B cell (primary cell): ENCODE results near the gene ITGB3. TPM values are rescaled to one million over a fixed set of nuclear protein-coding genes. Genes with fewer than 3 reads are reported as not detected.

Source experiments
- ATAC-seq: fragments of 200-7000 bp; cut with Tn5 transposase; one replicate; pipeline ENCODE4 v1.10.0; 2021; ENCODE audit warnings: low read depth, mild to moderate bottlenecking, moderate number of reproducible peaks, moderate library complexity
- CTCF ChIA-PET: fragments of 350-600 bp; sonication (Branson Sonifier 250); formaldehyde crosslinking; loops from one replicate; lab custom pipeline; 2021; ENCODE audit warnings: antibody characterized with exemption, inconsistent platforms; lab: Charles Lee
- POLR2A ChIA-PET: fragments of 350-600 bp; sonication (Branson Sonifier 250); formaldehyde crosslinking; loops from one replicate; lab custom pipeline; 2021; ENCODE audit warnings: antibody characterized with exemption; lab: Charles Lee
- DNase-seq: peaks from one replicate; pipeline ENCODE4 v3.0.0; 2013
- H2AFZ ChIP-seq: 2 replicates; pipeline ENCODE4 v1.6.1; 2012; ENCODE audit warnings: mild to moderate bottlenecking, low read depth, low read length; ENCODE audit not compliant: insufficient read depth, poor library complexity, severe bottlenecking
- H3K27ac ChIP-seq, 2 donors: 1 replicate in 1 of 2; 2 replicates in 1 of 2; pipeline ENCODE4 v1.5.1; 2012 to 2013; ENCODE audit warnings: low read length in 2 of 2, mild to moderate bottlenecking in 2 of 2, moderate library complexity in 1 of 2
- H3K27me3 ChIP-seq, 4 experiments: fragments of 200-600 bp in 1 of 4; sonication (generic) in 1 of 4; replicated peaks in 1 of 4; 1 replicate in 2 of 4; 2 replicates in 2 of 4; pipeline versions ENCODE4 v1.6.1 to v1.7.0; 2013 to 2016; ENCODE audit warnings: low read length in 3 of 4, mild to moderate bottlenecking in 2 of 4, mixed read lengths in 1 of 4, moderate library complexity in 1 of 4; ENCODE audit not compliant: insufficient read depth in 4 of 4, control insufficient read depth in 3 of 4; ENCODE audit errors: control extremely low read depth in 1 of 4
- H3K36me3 ChIP-seq, 2 experiments: replicated peaks in 1 of 2; 1 replicate in 1 of 2; 2 replicates in 1 of 2; pipeline versions ENCODE4 v1.6.1 to v1.7.1; 2013; ENCODE audit warnings: low read length in 1 of 2; ENCODE audit not compliant: insufficient read depth in 2 of 2, control insufficient read depth in 1 of 2; ENCODE audit errors: control extremely low read depth in 1 of 2, extremely low read depth in 1 of 2
- H3K4me1 ChIP-seq, 2 donors: fragments of 200-600 bp in 1 of 2; sonication (generic) in 1 of 2; 1 replicate in 1 of 2; 2 replicates in 1 of 2; pipeline versions ENCODE4 v1.5.1 to v1.6.1; 2013 to 2017; ENCODE audit warnings: low read length in 2 of 2; ENCODE audit not compliant: control insufficient read depth in 2 of 2, insufficient read depth in 2 of 2
- H3K4me2 ChIP-seq: replicated peaks from 2 replicates; pipeline ENCODE3; 2012; ENCODE audit warnings: mild to moderate bottlenecking, low read depth, low read length; ENCODE audit not compliant: poor library complexity, severe bottlenecking
- H3K4me3 ChIP-seq, 5 experiments: fragments of 200-600 bp in 1 of 5; sonication (generic) in 1 of 5; 1 replicate in 3 of 5; 2 replicates in 2 of 5; pipeline versions ENCODE4 v1.5.1 to v1.7.0; 2011 to 2016; ENCODE audit warnings: low read length in 4 of 5, mild to moderate bottlenecking in 4 of 5, low read depth in 2 of 5, control low read depth in 1 of 5, moderate library complexity in 1 of 5; ENCODE audit not compliant: insufficient read depth in 1 of 5; ENCODE audit errors: control extremely low read depth in 1 of 5, extremely low read depth in 1 of 5
- H3K79me2 ChIP-seq: fragments of 200-600 bp; sonication (generic); one replicate; pipeline ENCODE4 v1.6.0; 2016; ENCODE audit warnings: low read length; ENCODE audit not compliant: control insufficient read depth, insufficient read depth
- H3K9ac ChIP-seq: fragments of 200-600 bp; sonication (generic); 2 replicates; pipeline ENCODE4 v1.6.1; 2017; ENCODE audit warnings: mild to moderate bottlenecking, low read length, moderate library complexity
- H3K9me3 ChIP-seq, 3 donors: one replicate each; pipeline versions ENCODE4 v1.6.1 to v1.7.1; 2013; ENCODE audit warnings: low read length in 2 of 3; ENCODE audit not compliant: control insufficient read depth in 2 of 3, insufficient read depth in 1 of 3; ENCODE audit errors: control extremely low read depth in 1 of 3
- H4K20me1 ChIP-seq: 2 replicates; pipeline ENCODE4 v1.6.0; 2012; ENCODE audit warnings: mild to moderate bottlenecking, low read length; ENCODE audit not compliant: insufficient read depth, control insufficient read depth, poor library complexity, severe bottlenecking
- H3K27ac Mint-ChIP-seq: one replicate; pipeline ENCODE4 v1.8.0; 2021; ENCODE audit warnings: mixed read lengths
- H3K27me3 Mint-ChIP-seq: one replicate; pipeline ENCODE4 v1.8.0; 2021; ENCODE audit warnings: mixed read lengths
- H3K4me1 Mint-ChIP-seq: one replicate; pipeline ENCODE4 v1.8.0; 2021; ENCODE audit warnings: mixed read lengths
- H3K4me3 Mint-ChIP-seq: one replicate; pipeline ENCODE4 v1.8.0; 2021; ENCODE audit warnings: mixed read lengths
- H3K9me3 Mint-ChIP-seq: one replicate; pipeline ENCODE4 v1.8.0; 2022; ENCODE audit warnings: mixed read lengths; ENCODE audit not compliant: insufficient read depth
- CTCF ChIP-seq: fragments of 200-600 bp; IDR thresholded peaks from one replicate; pipeline ENCODE4 v1.8.0; 2022; ENCODE audit warnings: antibody characterized with exemption, mild to moderate bottlenecking
- EZH2 ChIP-seq: IDR thresholded peaks from 2 replicates; pipeline ENCODE4 v1.6.1; 2012; ENCODE audit warnings: borderline replicate concordance, low read depth, mild to moderate bottlenecking, moderate library complexity, low read length; ENCODE audit not compliant: insufficient read depth, poor library complexity, severe bottlenecking
- WGBS: methylation state at CpG from one replicate; pipeline ENCODE4 v1.1.5; 2013; ENCODE audit warnings: missing lambda C conversion rate; ENCODE audit not compliant: insufficient coverage; 5-methylcytosine and 5-hydroxymethylcytosine counted together
- intact Hi-C: fragments of 100-400 bp; cut with micrococcal nuclease; formaldehyde crosslinking; loops from one replicate; pipeline ENCODE4 v1.10.0; 2022
- polyA plus RNA-seq: library from polyadenylated mRNA; depleted of rRNA; stranded (reverse); fragments of >200 nt; gene quantifications from 2 replicates; pipeline ENCODE4 v1.2.3, GENCODE V29; 2012
- total RNA-seq, 2 donors: library from RNA; stranded (reverse); fragments of 120-200 nt in 1 of 2; gene quantifications; 1 replicate in 1 of 2; 2 replicates in 1 of 2; pipeline versions ENCODE4 v1.2.3 to v1.2.4, GENCODE V29; 2013 to 2022

Gene ITGB3
- total and polyA plus RNA-seq, 2 donors (not counting 1 experiment from before 2014, with no cell fraction given) = 0.07 to 11.4 TPM

GRCh38 chr17:47246120-47246519 is 7.5 kb upstream of the ITGB3 start:
- no peak overlapping the region for H3K4me3 Mint-ChIP-seq
- WGBS = no CpG with 5 or more reads among the region's 2 CpGs
- no peaks in the 10 kb centered on the region for H3K27me3 ChIP-seq
- intact Hi-C loops = no loop called here
- ChIA-PET POLR2A (no interaction called here), CTCF (interaction anchor here (1.3 to 1.5 kb wide), 2 partner anchors 15 to 68 kb away, joined by 3 to 5 read pairs; no protein-coding TSS in a partner anchor)
- no peak overlapping the region for H3K27ac ChIP-seq
- DNase-seq = no peak
- H4K20me1 ChIP-seq = no peaks in the 10 kb centered on the region
- no peak overlapping the region for H3K9ac ChIP-seq
- H3K9me3 ChIP-seq = no peaks in the 10 kb centered on the region
- no peak overlapping the region for H3K4me3 ChIP-seq
- no peaks in the 10 kb centered on the region for H3K36me3 ChIP-seq
- peaks cover 20% of the 10 kb centered on the region for H3K4me1 Mint-ChIP-seq
- no peaks in the 10 kb centered on the region for H3K9me3 Mint-ChIP-seq
- no peak overlapping the region for H3K4me2 ChIP-seq
- peaks cover 10 to 12% of the 10 kb centered on the region in 2 donors for H3K4me1 ChIP-seq
- ATAC-seq = no peak
- no peaks in the 10 kb centered on the region for H3K27me3 Mint-ChIP-seq
- H2AFZ ChIP-seq = no peak overlapping the region
- H3K79me2 ChIP-seq = no peaks in the 10 kb centered on the region
- TF ChIP-seq EZH2 = no peak
- TF ChIP-seq CTCF = no peak
- H3K27ac Mint-ChIP-seq = no peak overlapping the region

- intact Hi-C loops = no loop called here
- TF ChIP-seq EZH2 (no peak), CTCF (no peak)
- peaks cover 0 to 7% (median 3%) of the 10 kb centered on the region in 4 experiments for H3K27me3 ChIP-seq
- POLR2A ChIA-PET = no interaction called here
- Mint-ChIP-seq H3K4me1 (peaks cover 12% of the 10 kb centered on the region), H3K4me3 (no peak overlapping the region), H3K27me3 (peaks cover 3% of the 10 kb centered on the region), H3K27ac (no peak overlapping the region), H3K9me3 (no peaks in the 10 kb centered on the region)
- H3K4me2 ChIP-seq = no peak overlapping the region
- H2AFZ ChIP-seq = no peak overlapping the region
- H3K4me3 ChIP-seq = no peak overlapping the region
- no peaks in the 10 kb centered on the region for H4K20me1 ChIP-seq
- no peaks in the 10 kb centered on the region for H3K36me3 ChIP-seq
- CTCF ChIA-PET = interaction anchor here (2.3 to 5.5 kb wide), 2 partner anchors 10 to 64 kb away, joined by 5 to 55 read pairs; no protein-coding TSS in a partner anchor
- peaks cover 4 to 14% of the 10 kb centered on the region in 2 donors for H3K4me1 ChIP-seq
- H3K79me2 ChIP-seq = peaks cover 3% of the 10 kb centered on the region
- DNase-seq (no peak), ATAC-seq (no peak)
- H3K9me3 ChIP-seq = no peaks in the 10 kb centered on the region
- no CpG with 5 or more reads among the region's 2 CpGs for WGBS
- H3K9ac ChIP-seq = no peak overlapping the region
- H3K27ac ChIP-seq = no peak overlapping the region
These were observed 2.8 kb upstream of the ITGB3 start for GRCh38 chr17:47250855-47251254.
